GM23338 (cell line): ENCODE results near the gene STON2.

Experiments used
- EZH2 ChIP-seq: fragments of 200-600 bp; sonication (generic); IDR thresholded peaks from one replicate; pipeline ENCODE4 v1.8.0; 2017; ENCODE audit warnings: antibody characterized with exemption, mild to moderate bottlenecking, low read depth; ENCODE audit not compliant: unreplicated experiment
- POLR2AphosphoS5 ChIP-seq: IDR thresholded peaks from 2 replicates; pipeline ENCODE4 v1.6.1; 2016; ENCODE audit warnings: antibody characterized with exemption, low read depth

DNA sequence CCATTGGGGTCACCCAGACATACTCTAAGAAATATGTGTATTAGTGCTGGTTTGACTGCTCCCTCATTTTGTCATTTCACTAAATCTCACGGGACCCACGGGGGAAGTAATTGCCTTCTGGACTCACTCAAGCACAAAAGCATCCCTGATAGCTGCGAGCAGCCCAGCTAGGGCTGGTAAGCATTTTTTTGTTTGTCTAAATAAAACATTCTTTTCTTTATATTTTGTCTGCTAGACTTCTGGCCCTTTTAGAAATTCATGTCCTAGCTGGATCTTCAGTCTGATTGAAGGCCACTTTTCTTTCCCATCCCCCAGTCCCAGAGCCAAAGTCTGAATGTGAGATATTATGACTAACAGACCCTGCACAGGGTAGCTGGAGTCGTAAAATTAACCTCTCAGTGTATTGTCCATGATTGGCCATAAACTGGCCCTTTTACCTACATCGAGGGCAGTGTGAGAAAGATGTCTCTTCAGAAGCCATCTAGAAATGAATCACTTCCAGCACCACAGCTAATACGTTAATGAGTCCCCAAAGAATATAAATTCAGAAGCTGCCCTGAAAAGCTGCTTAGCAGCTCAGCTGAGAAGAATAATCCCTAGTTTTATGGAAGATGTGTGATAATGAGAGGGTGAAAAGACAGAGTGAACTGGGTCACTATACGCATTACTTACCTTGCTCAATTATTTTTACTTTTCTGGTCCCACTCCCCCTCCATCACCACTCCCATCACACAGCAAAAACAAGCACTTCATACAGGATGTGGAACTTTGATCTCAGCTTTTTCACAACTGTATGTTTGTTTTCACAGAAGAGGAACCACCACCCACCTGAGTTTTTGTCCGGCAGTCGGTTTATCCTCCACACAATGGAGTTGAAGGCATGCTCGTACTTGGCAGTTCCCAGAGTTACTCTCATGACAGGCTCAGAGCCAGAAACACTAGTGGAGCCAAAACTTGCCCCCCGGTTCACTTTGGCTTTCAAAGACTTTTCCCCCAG, 123.8 kb downstream of the STON2 start:
- TF ChIP-seq EZH2 (no peak), POLR2AphosphoS5 (no peak)
